Cerebellar nuclear complex (tissue), 1 donor: ENCODE data around the gene DLL4.

Experiments used
- DNase-seq, 2 experiments: peaks; one replicate each; lab custom pipeline; 2025; lab: John Stamatoyannopoulos, UW

The DLL4 gene

GRCh38 chr15:40926659-40927494 lies 2.3 kb upstream of the DLL4 start:
- DNase-seq, result no peak

GRCh38 chr15:40927495-40927872 lies 1.7 kb upstream of the DLL4 start:
- DNase-seq, result no peak

- DNase-seq, result no peak
Observed at GRCh38 chr15:40927873-40928806, 1.0 kb upstream of the DLL4 start.

GRCh38 chr15:40929660-40930429 lies 705 bp downstream of the DLL4 start:
- no peak for DNase-seq

- DNase-seq, result no peak
Observed at GRCh38 chr15:40930430-40931299, 1.5 kb downstream of the DLL4 start.

GRCh38 chr15:40931300-40932142 lies 2.4 kb downstream of the DLL4 start:
- DNase-seq, result no peak

GRCh38 chr15:40932156-40932555 lies 3.0 kb downstream of the DLL4 start:
- no peak for DNase-seq

GRCh38 chr15:40932649-40933516 lies 3.7 kb downstream of the DLL4 start:
- DNase-seq, result no peak

GRCh38 chr15:40933517-40933902 lies 4.4 kb downstream of the DLL4 start:
- DNase-seq, result no peak

- DNase-seq, result no peak
Observed at GRCh38 chr15:40934457-40934856, 5.3 kb downstream of the DLL4 start.

- DNase-seq, result no peak
Observed at GRCh38 chr15:40936234-40936708, 7.1 kb downstream of the DLL4 start.

GRCh38 chr15:40936709-40937666 lies 7.8 kb downstream of the DLL4 start:
- no peak for DNase-seq

GRCh38 chr15:40937762-40938535 lies 8.8 kb downstream of the DLL4 start:
- DNase-seq, result no peak

- no peak for DNase-seq
Observed at GRCh38 chr15:40938536-40938870, 9.4 kb downstream of the DLL4 start.

- DNase-seq, result no peak
Observed at GRCh38 chr15:40940296-40940801, 11.2 kb downstream of the DLL4 start.

- DNase-seq, result no peak
Observed at GRCh38 chr15:40941068-40941527, 12.0 kb downstream of the DLL4 start.
